Measurements from ENCODE around the gene PRKCA. TPM values are rescaled to one million over a fixed set of nuclear protein-coding genes. Genes with fewer than 3 reads are reported as not detected.

PRKCA gene
- polyA plus RNA-seq, 1 experiment, result 66.8 TPM

DNA sequence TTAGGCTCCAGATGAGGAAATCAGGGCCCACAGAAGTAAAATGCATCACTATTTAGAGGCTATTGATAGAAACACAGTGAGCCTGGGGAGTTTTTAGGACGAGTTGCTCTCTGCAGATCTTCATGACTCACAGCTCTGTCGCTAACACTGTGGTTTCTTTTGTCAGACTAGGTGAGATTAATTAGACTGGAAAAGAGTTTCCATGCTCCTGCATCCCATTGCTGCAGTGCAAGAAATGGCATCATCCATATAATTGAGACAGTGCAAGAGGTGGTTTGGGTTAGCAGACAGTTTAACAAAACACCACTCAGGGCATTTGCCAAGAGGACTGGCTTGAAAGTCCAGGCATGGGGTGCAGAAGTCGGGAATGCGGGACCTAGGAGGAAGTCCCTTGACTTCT lies 333.7 kb downstream of the PRKCA start:
- TF ChIP-seq CTCF (IDR thresholded peaks at IDR 0.05; ENCODE audit: low read depth, low read length), result no peak
- peak; percentile 44 for DNase-seq (ENCODE audit: low read depth, low spot score)
- CTCF ChIA-PET, result interaction anchor here (1.9 kb wide), 1 partner anchor 11 kb away, joined by 4 read pairs; no protein-coding TSS in a partner anchor
- H3K4me3 ChIP-seq (ENCODE audit: low read depth, low read length), result no peak overlapping the region
- no peaks in the 10 kb centered on the region for H3K9me3 ChIP-seq (ENCODE audit: control insufficient read depth, insufficient read depth, low read length)
- H3K27ac ChIP-seq (ENCODE audit: low read depth, low read length), result no peak overlapping the region
- POLR2A ChIA-PET, result no interaction called here
- H3K27me3 ChIP-seq (ENCODE audit: control insufficient read depth, insufficient read depth, low read length), result no peaks in the 10 kb centered on the region

DNA sequence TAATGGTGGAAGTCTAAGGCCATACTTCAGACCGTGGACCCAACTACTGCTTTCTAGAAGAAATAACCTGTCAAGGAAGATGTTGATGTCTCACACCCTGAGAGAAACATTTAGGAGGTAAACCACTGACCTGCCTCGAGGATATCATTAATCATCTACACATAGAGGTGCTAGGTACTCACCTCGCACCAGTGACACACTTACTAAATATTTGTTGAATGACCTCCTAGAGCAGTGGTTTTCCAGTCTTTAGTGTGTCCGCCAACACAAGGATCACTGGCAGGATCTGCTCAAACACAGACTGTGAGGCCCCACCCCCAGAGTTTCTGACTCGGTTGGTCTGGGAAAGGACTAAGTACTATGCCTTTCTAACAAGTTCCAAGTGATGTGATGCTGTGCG lies 335.1 kb downstream of the PRKCA start:
- no peaks in the 10 kb centered on the region for H3K9me3 ChIP-seq (ENCODE audit: control insufficient read depth, insufficient read depth, low read length)
- ChIA-PET CTCF (no interaction called here), POLR2A (no interaction called here)
- H3K4me3 ChIP-seq (ENCODE audit: low read depth, low read length), result no peak overlapping the region
- no peak overlapping the region for H3K27ac ChIP-seq (ENCODE audit: low read depth, low read length)
- DNase-seq (ENCODE audit: low read depth, low spot score), result no peak
- no peaks in the 10 kb centered on the region for H3K27me3 ChIP-seq (ENCODE audit: control insufficient read depth, insufficient read depth, low read length)
- no peak for TF ChIP-seq CTCF (IDR thresholded peaks at IDR 0.05; ENCODE audit: low read depth, low read length)

DNA sequence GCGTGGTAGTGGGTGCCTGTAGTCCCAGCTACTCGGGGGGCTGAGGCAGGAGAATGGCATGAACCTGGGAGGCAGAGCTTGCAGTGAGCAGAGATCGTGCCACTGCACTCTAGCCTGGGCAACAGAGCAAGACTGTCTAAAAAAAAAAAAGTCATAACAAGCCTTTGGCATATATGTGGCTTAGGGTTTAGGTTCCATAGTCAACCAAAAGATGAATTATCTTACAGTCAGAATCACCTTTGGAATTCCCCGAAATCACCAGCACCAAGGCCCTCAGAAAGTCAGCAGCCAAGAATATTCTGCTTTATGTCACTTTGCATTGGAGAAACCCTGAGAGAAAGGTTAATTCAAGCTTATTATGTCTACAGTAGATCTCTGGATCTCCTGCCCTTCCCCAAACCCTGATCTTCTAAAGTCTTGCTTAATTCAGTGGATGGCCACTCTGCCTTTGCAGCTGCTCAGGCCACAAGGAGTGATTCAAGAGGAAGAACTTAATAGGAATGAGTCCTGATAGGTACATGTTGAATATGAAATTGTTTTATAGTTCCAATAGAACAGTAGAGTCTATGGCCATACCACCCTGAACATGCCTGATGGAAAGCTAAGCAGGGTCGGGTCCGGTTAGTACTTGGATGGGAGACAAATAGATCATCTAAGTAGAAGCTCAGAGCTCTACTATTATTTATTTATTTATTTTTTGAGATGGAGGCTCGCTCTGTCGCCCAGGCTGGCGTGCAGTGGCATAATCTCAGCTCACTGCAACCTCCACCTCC lies 336.5 kb downstream of the PRKCA start:
- ChIA-PET POLR2A (no interaction called here), CTCF (no interaction called here)
- Histone ChIP-seq H3K9me3 (ENCODE audit: control insufficient read depth, insufficient read depth, low read length) (no peaks in the 10 kb centered on the region), H3K4me3 (ENCODE audit: low read depth, low read length) (no peak overlapping the region), H3K27ac (ENCODE audit: low read depth, low read length) (no peak overlapping the region), H3K27me3 (ENCODE audit: control insufficient read depth, insufficient read depth, low read length) (no peaks in the 10 kb centered on the region)
- no peak for TF ChIP-seq CTCF (IDR thresholded peaks at IDR 0.05; ENCODE audit: low read depth, low read length)
- DNase-seq (ENCODE audit: low read depth, low spot score), result no peak

GRCh38 chr17:66643815-66644710 lies 341.6 kb downstream of the PRKCA start:
- H3K27ac ChIP-seq (ENCODE audit: low read depth, low read length), result peak overlapping the region; percentile 39
- H3K9me3 ChIP-seq (ENCODE audit: control insufficient read depth, insufficient read depth, low read length), result no peaks in the 10 kb centered on the region
- peak; percentile 20 for DNase-seq (ENCODE audit: low read depth, low spot score)
- ChIA-PET POLR2A (no interaction called here), CTCF (interaction anchor here (0.8 kb wide), 1 partner anchor 444 kb away, joined by 3 read pairs; no protein-coding TSS in a partner anchor)
- no peaks in the 10 kb centered on the region for H3K27me3 ChIP-seq (ENCODE audit: control insufficient read depth, insufficient read depth, low read length)
- no peak overlapping the region for H3K4me3 ChIP-seq (ENCODE audit: low read depth, low read length)
- TF ChIP-seq CTCF (IDR thresholded peaks at IDR 0.05; ENCODE audit: low read depth, low read length), result no peak

DNA sequence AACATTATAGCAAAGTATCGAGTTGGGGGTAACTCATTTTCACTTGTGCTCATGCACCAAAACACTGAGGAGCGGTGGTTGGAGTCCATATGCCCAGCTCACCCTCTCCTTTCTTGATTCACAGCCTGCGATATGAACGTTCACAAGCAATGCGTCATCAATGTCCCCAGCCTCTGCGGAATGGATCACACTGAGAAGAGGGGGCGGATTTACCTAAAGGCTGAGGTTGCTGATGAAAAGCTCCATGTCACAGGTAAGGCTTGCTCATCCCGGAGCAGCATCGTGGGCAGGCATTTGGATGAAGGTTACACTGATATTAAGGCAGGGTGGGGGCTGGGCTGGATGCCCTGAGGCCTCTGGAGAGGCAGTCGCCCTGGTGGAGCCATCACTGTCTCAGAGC lies 342.8 kb downstream of the PRKCA start:
- ChIA-PET POLR2A (no interaction called here), CTCF (no interaction called here)
- H3K27me3 ChIP-seq (ENCODE audit: control insufficient read depth, insufficient read depth, low read length), result no peaks in the 10 kb centered on the region
- H3K4me3 ChIP-seq (ENCODE audit: low read depth, low read length), result no peak overlapping the region
- TF ChIP-seq CTCF (IDR thresholded peaks at IDR 0.05; ENCODE audit: low read depth, low read length), result no peak
- H3K9me3 ChIP-seq (ENCODE audit: control insufficient read depth, insufficient read depth, low read length), result no peaks in the 10 kb centered on the region
- no peak for DNase-seq (ENCODE audit: low read depth, low spot score)
- H3K27ac ChIP-seq (ENCODE audit: low read depth, low read length), result no peak overlapping the region
